ENCODE results near the gene FOLR2. TPM values are rescaled to one million over a fixed set of nuclear protein-coding genes. Genes with fewer than 3 reads are reported as not detected.

FOLR2 gene
- total and polyA plus RNA-seq, 2 experiments from 2014 or later, result not detected

DNA sequence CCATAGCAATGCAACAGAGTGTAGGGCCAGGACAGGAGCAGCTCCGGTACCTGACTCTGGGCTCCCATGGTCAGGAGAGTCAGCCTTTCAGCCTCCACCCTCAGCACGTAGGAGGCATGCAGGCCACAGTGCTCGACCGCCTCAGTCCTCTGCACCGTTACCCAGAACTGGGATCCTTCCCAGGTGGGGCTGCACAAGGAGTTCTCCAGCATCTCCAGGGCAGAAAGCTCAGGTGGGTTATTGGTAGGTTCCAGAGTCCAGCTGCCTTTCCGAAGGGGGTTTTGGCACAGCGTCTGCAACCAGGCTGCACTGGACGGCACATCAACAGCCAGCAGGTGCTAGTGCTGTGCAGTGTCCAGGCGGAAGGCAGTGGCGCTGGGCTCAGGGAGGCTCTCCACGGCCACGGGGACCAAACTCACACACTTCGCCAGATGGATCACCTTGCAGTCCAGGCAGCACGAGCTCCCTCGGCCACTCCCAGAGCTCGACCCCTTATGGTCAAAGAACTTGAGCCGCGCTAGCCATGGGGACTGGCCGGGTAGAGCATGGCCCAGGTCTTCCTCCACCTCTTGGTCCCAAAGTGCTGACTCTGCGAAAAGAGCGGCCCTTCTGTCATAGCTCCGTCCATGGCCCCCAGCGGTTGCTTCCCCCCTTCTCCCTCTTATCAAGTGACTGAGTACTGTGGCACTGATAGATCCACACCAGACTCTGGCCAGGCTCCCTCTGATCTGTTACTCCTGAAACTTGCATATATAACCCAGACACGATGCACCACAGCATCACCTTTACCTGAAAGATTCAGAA, 34.3 kb downstream of the FOLR2 start:
- peaks cover 30% of the 10 kb centered on the region for H3K27me3 ChIP-seq
- H3K36me3 ChIP-seq, result no peaks in the 10 kb centered on the region
- H3K4me1 ChIP-seq (ENCODE audit: low read depth), result no peaks in the 10 kb centered on the region
- H3K9me3 ChIP-seq (ENCODE audit: low read depth), result no peaks in the 10 kb centered on the region
- no peak overlapping the region for H3K27ac ChIP-seq
- DNase-seq (ENCODE audit: low read depth in 1 of 2, low spot score in 1 of 2), result no peak
- no peak overlapping the region for H3K4me3 ChIP-seq
- TF ChIP-seq, protein P1, sequence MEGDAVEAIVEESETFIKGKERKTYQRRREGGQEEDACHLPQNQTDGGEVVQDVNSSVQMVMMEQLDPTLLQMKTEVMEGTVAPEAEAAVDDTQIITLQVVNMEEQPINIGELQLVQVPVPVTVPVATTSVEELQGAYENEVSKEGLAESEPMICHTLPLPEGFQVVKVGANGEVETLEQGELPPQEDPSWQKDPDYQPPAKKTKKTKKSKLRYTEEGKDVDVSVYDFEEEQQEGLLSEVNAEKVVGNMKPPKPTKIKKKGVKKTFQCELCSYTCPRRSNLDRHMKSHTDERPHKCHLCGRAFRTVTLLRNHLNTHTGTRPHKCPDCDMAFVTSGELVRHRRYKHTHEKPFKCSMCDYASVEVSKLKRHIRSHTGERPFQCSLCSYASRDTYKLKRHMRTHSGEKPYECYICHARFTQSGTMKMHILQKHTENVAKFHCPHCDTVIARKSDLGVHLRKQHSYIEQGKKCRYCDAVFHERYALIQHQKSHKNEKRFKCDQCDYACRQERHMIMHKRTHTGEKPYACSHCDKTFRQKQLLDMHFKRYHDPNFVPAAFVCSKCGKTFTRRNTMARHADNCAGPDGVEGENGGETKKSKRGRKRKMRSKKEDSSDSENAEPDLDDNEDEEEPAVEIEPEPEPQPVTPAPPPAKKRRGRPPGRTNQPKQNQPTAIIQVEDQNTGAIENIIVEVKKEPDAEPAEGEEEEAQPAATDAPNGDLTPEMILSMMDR (IDR thresholded peaks at IDR 0.05; ENCODE audit: low read depth, low read length), result no peak

DNA sequence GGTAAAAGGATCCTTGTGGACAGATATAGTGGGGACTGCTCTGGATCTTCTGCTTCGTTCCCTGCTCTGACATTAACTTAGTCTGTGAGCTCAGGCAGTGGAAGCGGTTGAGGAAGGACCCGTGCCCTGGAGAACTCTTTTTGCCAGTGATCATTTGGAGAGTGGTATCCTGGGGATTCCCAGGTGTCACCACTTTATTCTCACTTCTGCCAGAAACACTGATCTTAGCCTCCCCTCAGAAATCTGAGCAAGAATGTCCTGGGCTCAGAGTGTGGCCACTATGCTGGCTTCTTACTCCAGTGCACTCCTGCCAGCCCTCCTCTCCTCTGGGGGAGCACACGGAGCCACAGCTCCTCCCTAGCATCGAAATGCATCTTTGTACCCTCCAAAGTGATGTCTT, 35.0 kb downstream of the FOLR2 start:
- no peak overlapping the region for H3K4me3 ChIP-seq
- no peak overlapping the region for H3K27ac ChIP-seq
- H3K36me3 ChIP-seq, result no peaks in the 10 kb centered on the region
- no peaks in the 10 kb centered on the region for H3K4me1 ChIP-seq (ENCODE audit: low read depth)
- TF ChIP-seq, protein P1 (IDR thresholded peaks at IDR 0.05; ENCODE audit: low read depth, low read length), result no peak
- no peak for DNase-seq (ENCODE audit: low read depth in 1 of 2, low spot score in 1 of 2)
- H3K9me3 ChIP-seq (ENCODE audit: low read depth), result no peaks in the 10 kb centered on the region
- H3K27me3 ChIP-seq, result peaks cover 23% of the 10 kb centered on the region

DNA sequence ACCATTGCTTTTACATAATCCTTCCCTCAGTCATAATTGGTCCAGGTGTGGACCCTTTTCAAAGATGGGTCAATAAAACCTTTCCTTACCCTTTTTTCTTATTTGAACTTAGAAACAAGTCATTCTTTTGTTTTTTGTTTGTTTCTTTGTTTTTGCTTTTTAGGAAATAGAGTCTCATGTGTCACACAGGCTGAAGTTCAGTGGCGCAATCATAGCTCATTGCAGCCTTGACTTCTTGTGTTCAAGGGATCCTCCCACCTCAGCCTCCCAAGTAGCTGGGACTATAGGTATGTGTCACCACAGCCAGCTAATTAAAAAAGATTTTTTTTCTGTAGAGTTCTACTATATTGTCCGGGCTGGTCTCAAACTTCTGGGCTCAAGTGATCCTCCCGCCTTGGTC, 36.8 kb downstream of the FOLR2 start:
- no peaks in the 10 kb centered on the region for H3K4me1 ChIP-seq (ENCODE audit: low read depth)
- H3K27ac ChIP-seq, result no peak overlapping the region
- H3K9me3 ChIP-seq (ENCODE audit: low read depth), result no peaks in the 10 kb centered on the region
- no peaks in the 10 kb centered on the region for H3K36me3 ChIP-seq
- TF ChIP-seq, protein P1 (IDR thresholded peaks at IDR 0.05; ENCODE audit: low read depth, low read length), result no peak
- no peak for DNase-seq (ENCODE audit: low read depth in 1 of 2, low spot score in 1 of 2)
- H3K4me3 ChIP-seq, result no peak overlapping the region
- H3K27me3 ChIP-seq, result peaks cover 7% of the 10 kb centered on the region

DNA sequence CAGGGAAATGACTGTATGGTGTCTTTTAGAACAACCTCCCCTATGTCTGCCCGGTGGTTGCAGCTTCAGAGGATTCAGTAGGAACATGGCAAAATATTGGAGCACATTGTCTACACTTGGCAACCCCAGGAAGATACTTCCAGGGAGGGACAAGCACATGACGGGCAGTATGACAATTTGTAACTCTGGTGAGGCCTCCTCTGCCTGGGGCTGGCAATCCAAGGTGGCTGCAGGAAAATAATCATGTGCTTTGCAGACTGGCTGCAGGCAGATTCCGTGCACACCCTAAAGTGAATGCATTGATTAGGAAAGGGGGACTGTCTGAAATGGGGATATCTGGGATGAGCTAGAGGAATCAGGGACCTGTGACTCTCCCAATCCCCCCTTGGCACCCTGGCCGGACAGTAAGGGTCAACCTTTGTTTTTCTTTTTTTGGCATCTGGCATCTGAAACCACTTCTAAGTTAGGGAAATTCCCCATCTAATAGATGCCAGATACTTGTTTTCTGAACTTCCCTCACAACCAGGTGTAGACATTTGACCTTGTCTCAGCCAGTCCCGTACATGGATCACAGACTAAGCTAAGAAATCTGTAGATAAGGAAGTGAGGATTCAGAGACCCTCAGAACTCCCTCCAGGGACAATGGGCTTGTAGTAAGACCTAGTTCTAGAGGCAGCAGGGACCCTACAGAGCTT, 37.9 kb downstream of the FOLR2 start:
- Histone ChIP-seq H3K9me3 (ENCODE audit: low read depth) (no peaks in the 10 kb centered on the region), H3K4me1 (ENCODE audit: low read depth) (no peaks in the 10 kb centered on the region), H3K36me3 (no peaks in the 10 kb centered on the region), H3K27ac (no peak overlapping the region), H3K4me3 (no peak overlapping the region), H3K27me3 (peaks cover 5% of the 10 kb centered on the region)
- TF ChIP-seq, protein P1 (IDR thresholded peaks at IDR 0.05; ENCODE audit: low read depth, low read length), result no peak
- no peak for DNase-seq (ENCODE audit: low read depth in 1 of 2, low spot score in 1 of 2)

DNA sequence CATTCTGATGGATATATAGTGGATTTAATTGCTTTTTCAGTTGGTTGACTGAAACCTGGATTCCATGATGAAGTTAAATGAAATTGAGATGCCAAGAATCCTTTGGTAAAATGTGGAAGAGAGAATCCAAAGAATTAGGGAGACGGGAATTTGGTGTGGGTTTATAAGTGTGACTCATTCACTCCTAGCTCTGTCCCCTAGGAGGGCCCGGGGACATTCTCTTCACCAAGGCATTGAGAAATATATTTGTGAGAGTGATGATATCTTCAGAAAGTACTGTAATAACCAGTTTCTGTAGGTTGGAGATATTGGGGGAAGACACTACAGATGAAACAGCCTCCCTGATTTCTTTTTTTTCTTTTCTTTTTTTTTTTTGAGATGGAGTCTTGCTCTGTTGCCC, 41.0 kb downstream of the FOLR2 start:
- no peak for DNase-seq (ENCODE audit: low read depth in 1 of 2, low spot score in 1 of 2)
- Histone ChIP-seq H3K4me1 (ENCODE audit: low read depth) (no peaks in the 10 kb centered on the region), H3K36me3 (no peaks in the 10 kb centered on the region), H3K27me3 (no peaks in the 10 kb centered on the region), H3K4me3 (no peak overlapping the region), H3K27ac (no peak overlapping the region), H3K9me3 (ENCODE audit: low read depth) (no peaks in the 10 kb centered on the region)
- TF ChIP-seq, protein P1 (IDR thresholded peaks at IDR 0.05; ENCODE audit: low read depth, low read length), result no peak

Measured in cardiac muscle cell (in vitro differentiated cells and primary cell).